H9 (cell line): ENCODE measurements around the gene ACVR1. TPM values are rescaled to one million over a fixed set of nuclear protein-coding genes. Genes with fewer than 3 reads are reported as not detected.

Experiments
- DNase-seq: peaks from one replicate; pipeline ENCODE4 v3.0.0-alpha.2; 2017
- H2AFZ ChIP-seq: one replicate; pipeline ENCODE4 v1.6.1; 2013; ENCODE audit warnings: mild to moderate bottlenecking, low read length, control low read depth, moderate library complexity
- H2AK5ac ChIP-seq: 2 replicates; pipeline ENCODE4 v1.6.1; 2013; ENCODE audit warnings: low read length, control low read depth, mixed read lengths; ENCODE audit not compliant: insufficient read length
- H2BK120ac ChIP-seq: one replicate; pipeline ENCODE4 v1.6.1; 2013; ENCODE audit warnings: low read depth, mild to moderate bottlenecking, low read length, control low read depth, inconsistent platforms; ENCODE audit not compliant: poor library complexity, severe bottlenecking
- H2BK12ac ChIP-seq: 2 replicates; pipeline ENCODE4 v1.6.1; 2013; ENCODE audit warnings: low read length, control low read depth, mixed read lengths, low read depth; ENCODE audit not compliant: insufficient read length
- H2BK15ac ChIP-seq: 2 replicates; pipeline ENCODE4 v1.6.1; 2013; ENCODE audit warnings: low read depth, low read length, control low read depth
- H2BK20ac ChIP-seq: one replicate; pipeline ENCODE4 v1.6.1; 2013; ENCODE audit warnings: low read depth, mild to moderate bottlenecking, low read length, control low read depth, inconsistent platforms; ENCODE audit not compliant: poor library complexity, severe bottlenecking
- H2BK5ac ChIP-seq: 2 replicates; pipeline ENCODE4 v1.6.1; 2013; ENCODE audit warnings: low read length, control low read depth, mixed read lengths; ENCODE audit not compliant: insufficient read length
- H3K14ac ChIP-seq: 2 replicates; pipeline ENCODE4 v1.6.1; 2013; ENCODE audit warnings: low read length, control low read depth; ENCODE audit not compliant: insufficient read depth
- H3K18ac ChIP-seq: 2 replicates; pipeline ENCODE4 v1.6.1; 2013; ENCODE audit warnings: low read depth, mild to moderate bottlenecking, mixed read lengths, low read length, control low read depth; ENCODE audit not compliant: insufficient read length
- H3K23ac ChIP-seq: 2 replicates; pipeline ENCODE4 v1.6.1; 2013; ENCODE audit warnings: low read length, control low read depth, mixed read lengths, low read depth; ENCODE audit not compliant: insufficient read length
- H3K23me2 ChIP-seq: 2 replicates; pipeline ENCODE4 v1.6.1; 2013; ENCODE audit warnings: low read depth, mild to moderate bottlenecking, mixed read lengths, low read length, control low read depth; ENCODE audit not compliant: insufficient read length, poor library complexity, severe bottlenecking
- H3K27ac ChIP-seq: 2 replicates; pipeline ENCODE4 v1.5.1; 2013; ENCODE audit warnings: low read length, control low read depth, mixed read lengths, low read depth; ENCODE audit not compliant: insufficient read length
- H3K27me3 ChIP-seq: 2 replicates; pipeline ENCODE4 v1.6.1; 2013; ENCODE audit warnings: low read length, control low read depth, inconsistent platforms; ENCODE audit not compliant: insufficient read depth
- H3K4ac ChIP-seq: 2 replicates; pipeline ENCODE4 v1.6.1; 2013; ENCODE audit warnings: low read depth, mild to moderate bottlenecking, control low read depth, inconsistent platforms, low read length, moderate library complexity
- H3K4me1 ChIP-seq: 2 replicates; pipeline ENCODE4 v1.6.1; 2013; ENCODE audit warnings: low read length, control low read depth, inconsistent platforms; ENCODE audit not compliant: insufficient read depth
- H3K4me2 ChIP-seq: 2 replicates; pipeline ENCODE4 v1.6.1; 2013; ENCODE audit warnings: low read length, control low read depth, mixed read lengths; ENCODE audit not compliant: insufficient read length, insufficient read depth
- H3K56ac ChIP-seq: 2 replicates; pipeline ENCODE4 v1.6.1; 2013; ENCODE audit warnings: low read depth, mild to moderate bottlenecking, mixed read lengths, low read length, control low read depth; ENCODE audit not compliant: insufficient read length
- H3K79me1 ChIP-seq: 2 replicates; pipeline ENCODE4 v1.6.1; 2013; ENCODE audit warnings: low read depth, mild to moderate bottlenecking, moderate library complexity, low read length, control low read depth, inconsistent platforms; ENCODE audit not compliant: insufficient read depth, poor library complexity, severe bottlenecking
- H3K79me2 ChIP-seq: 2 replicates; pipeline ENCODE4 v1.6.1; 2013; ENCODE audit warnings: low read length, control low read depth, inconsistent platforms; ENCODE audit not compliant: insufficient read depth
- H3K9ac ChIP-seq: 2 replicates; pipeline ENCODE4 v1.6.1; 2013; ENCODE audit warnings: low read length, control low read depth, mixed read lengths; ENCODE audit not compliant: insufficient read length; ENCODE audit errors: extremely low read depth
- H3K9me3 ChIP-seq: one replicate; pipeline ENCODE4 v1.6.1; 2013; ENCODE audit warnings: low read depth, low read length, inconsistent platforms; ENCODE audit not compliant: control insufficient read depth
- H3T11ph ChIP-seq: one replicate; pipeline ENCODE4 v1.6.1; 2013; ENCODE audit warnings: mild to moderate bottlenecking, low read length, control low read depth, inconsistent platforms
- H4K20me1 ChIP-seq: one replicate; pipeline ENCODE4 v1.6.1; 2013; ENCODE audit not compliant: control insufficient read depth, insufficient read length, insufficient read depth
- H4K5ac ChIP-seq: 2 replicates; pipeline ENCODE4 v1.6.1; 2013; ENCODE audit warnings: low read depth, mild to moderate bottlenecking, mixed read lengths, low read length, control low read depth; ENCODE audit not compliant: insufficient read length
- H4K8ac ChIP-seq: replicated peaks from 2 replicates; pipeline ENCODE4 v1.6.1; 2013; ENCODE audit warnings: low read length, control low read depth, mixed read lengths, low read depth; ENCODE audit not compliant: insufficient read length
- H4K91ac ChIP-seq: 2 replicates; pipeline ENCODE4 v1.6.1; 2013; ENCODE audit warnings: low read depth, mild to moderate bottlenecking, moderate library complexity, mixed read lengths, low read length, control low read depth; ENCODE audit not compliant: insufficient read length
- H3K27ac Mint-ChIP-seq, 3 experiments: 2 replicates in 2 of 3; 3 replicates in 1 of 3; pipeline ENCODE4 v1.8.0; 2020 to 2021; ENCODE audit warnings: mixed read lengths in 3 of 3, mild to moderate bottlenecking in 1 of 3, moderate library complexity in 1 of 3
- H3K27me3 Mint-ChIP-seq: 2 replicates; pipeline ENCODE4 v1.8.0; 2021; ENCODE audit warnings: low read depth, mild to moderate bottlenecking, moderate library complexity, mixed read lengths
- H3K36me3 Mint-ChIP-seq, 3 experiments: 2 replicates in 2 of 3; 3 replicates in 1 of 3; pipeline ENCODE4 v1.8.0; 2020 to 2021; ENCODE audit warnings: low read depth in 3 of 3, mixed read lengths in 3 of 3; ENCODE audit not compliant: insufficient read depth in 1 of 3
- H3K4me1 Mint-ChIP-seq, 2 experiments: 2 replicates each; pipeline ENCODE4 v1.8.0; 2020; ENCODE audit warnings: mixed read lengths in 2 of 2
- H3K4me3 Mint-ChIP-seq, 2 experiments: 2 replicates in 1 of 2; 3 replicates in 1 of 2; pipeline ENCODE4 v1.8.0; 2020 to 2021; ENCODE audit warnings: mild to moderate bottlenecking in 2 of 2, mixed read lengths in 2 of 2, moderate library complexity in 1 of 2
- H3K9me3 Mint-ChIP-seq, 2 experiments: 2 replicates in 1 of 2; 3 replicates in 1 of 2; pipeline ENCODE4 v1.8.0; 2020; ENCODE audit warnings: mild to moderate bottlenecking in 2 of 2, mixed read lengths in 2 of 2, moderate library complexity in 1 of 2
- CTCF ChIP-seq: fragments of 200-600 bp; sonication (generic); conservative IDR thresholded peaks from 3 replicates; pipeline ENCODE4 v1.8.0; 2021; ENCODE audit warnings: antibody characterized with exemption, mild to moderate bottlenecking
- WGBS: extraction: QIAGEN DNeasy Blood & Tissue Kit; methylation state at CpG from one replicate; pipeline ENCODE4 v1.1.7; 2013; ENCODE audit warnings: missing lambda C conversion rate, low lambda C conversion rate, mixed read lengths; ENCODE audit not compliant: insufficient read length; ENCODE audit errors: extremely low coverage; 5-methylcytosine and 5-hydroxymethylcytosine counted together
- total RNA-seq: library from RNA; stranded (reverse); gene quantifications from 2 replicates; pipeline ENCODE4 v1.2.1, GENCODE V29; 2021

ACVR1 gene
- total RNA-seq, 1 experiment from 2014 or later, result 21.2 TPM

- no peak overlapping the region for H3K56ac ChIP-seq
- H4K20me1 ChIP-seq, result no peaks in the 10 kb centered on the region
- Mint-ChIP-seq H3K27ac (no peak overlapping the region), H3K4me3 (no peak overlapping the region), H3K36me3 (peaks cover 0 to 2% (median 2%) of the 10 kb centered on the region in 3 experiments; a peak in 2 of 7 replicates), H3K9me3 (no peaks in the 10 kb centered on the region), H3K4me1 (peaks cover 18 to 23% of the 10 kb centered on the region in 2 experiments), H3K27me3 (no peaks in the 10 kb centered on the region)
- no peaks in the 10 kb centered on the region for H3K79me1 ChIP-seq
- no peak overlapping the region for H3T11ph ChIP-seq
- H2BK5ac ChIP-seq, result no peak overlapping the region
- H3K79me2 ChIP-seq, result no peaks in the 10 kb centered on the region
- H3K9me3 ChIP-seq, result no peaks in the 10 kb centered on the region
- H3K4me1 ChIP-seq, result peaks cover 6% of the 10 kb centered on the region; the same call in 1 of the 2 replicates
- WGBS, result no CpG with 5 or more reads among the region's 5 CpGs
- H3K18ac ChIP-seq, result peak overlapping the region; percentile 22
- H3K23ac ChIP-seq, result no peak overlapping the region
- no peak overlapping the region for H2AFZ ChIP-seq
- no peak overlapping the region for H3K4ac ChIP-seq
- DNase-seq, result no peak
- no peak overlapping the region for H4K91ac ChIP-seq
- H2AK5ac ChIP-seq, result no peak overlapping the region
- no peaks in the 10 kb centered on the region for H3K27me3 ChIP-seq
- no peak overlapping the region for H4K5ac ChIP-seq
- no peak overlapping the region for H3K9ac ChIP-seq
- no peak for TF ChIP-seq CTCF
- H3K4me2 ChIP-seq, result no peak overlapping the region
- H3K14ac ChIP-seq, result no peak overlapping the region
- H3K27ac ChIP-seq, result no peak overlapping the region
- no peak overlapping the region for H2BK12ac ChIP-seq
- H2BK15ac ChIP-seq, result no peak overlapping the region
- no peaks in the 10 kb centered on the region for H3K23me2 ChIP-seq
- H2BK120ac ChIP-seq, result no peak overlapping the region
- no peak overlapping the region for H2BK20ac ChIP-seq
- H4K8ac ChIP-seq, result no peak overlapping the region
These were observed 85.3 kb downstream of the ACVR1 start for GRCh38 chr2:157790780-157791179.
